ENCODE results near the gene LNX1. TPM values are rescaled to one million over a fixed set of nuclear protein-coding genes. Genes with fewer than 3 reads are reported as not detected.

Gene LNX1
- total and polyA plus RNA-seq, 10 of the 15 experiments (the other 5 are each of a cell fraction or from before 2014, with no cell fraction given), result 0.72 to 1.4 (median 1.0) TPM

GRCh38 chr4:53629296-53629695, 38.0 kb upstream of the LNX1 start:
- Histone ChIP-seq H3K27me3 (replicated peaks in 1 of 2; ENCODE audit: control insufficient read depth in 2 of 2, insufficient read depth in 2 of 2, low read length in 1 of 2) (no peaks in the 10 kb centered on the region), H4K20me1 (ENCODE audit: control insufficient read depth, insufficient read depth) (no peaks in the 10 kb centered on the region), H2AFZ (ENCODE audit: control insufficient read depth, low read depth, low read length) (no peak overlapping the region), H3K27ac (ENCODE audit: control insufficient read depth, insufficient read depth) (no peak overlapping the region), H3K36me3 (ENCODE audit: control insufficient read depth in 2 of 2, insufficient read depth in 2 of 2, low read length in 1 of 2) (no peaks in the 10 kb centered on the region), H3K4me3 (no peak overlapping the region), H3K4me1 (ENCODE audit: control insufficient read depth, insufficient read depth, low read length) (no peaks in the 10 kb centered on the region), H3K9me3 (replicated peaks; ENCODE audit: control insufficient read depth, insufficient read depth, low read length) (no peaks in the 10 kb centered on the region; the same call in 2 of the 3 replicates), H3K9ac (ENCODE audit: control insufficient read depth, insufficient read depth, low read length) (no peak overlapping the region), H3K79me2 (ENCODE audit: control insufficient read depth, insufficient read depth, low read length) (no peaks in the 10 kb centered on the region), H3K4me2 (ENCODE audit: control insufficient read depth, insufficient read depth) (no peak overlapping the region)
- no TSS peak for BruUV-seq (replicated peaks)
- 20% methylated on average over 1 of the region's 1 CpG for WGBS (ENCODE audit: insufficient coverage, insufficient replicate concordance, low lambda C conversion rate, missing lambda C conversion rate)
- ChIA-PET RAD21 (ENCODE audit: unreplicated experiment) (interaction anchor here (1.5 kb wide), 1 partner anchor 11 kb away, joined by 6 read pairs; no protein-coding TSS in a partner anchor), POLR2A (interaction anchor here (0.6 kb wide), 1 partner anchor 47 kb away, joined by 3 read pairs; no protein-coding TSS in a partner anchor), CTCF (interaction anchor here (2.0 kb wide), 1 partner anchor 25 kb away, joined by 6 read pairs; no protein-coding TSS in a partner anchor), SMC1A (ENCODE audit: uncharacterized antibody, unreplicated experiment) (interaction anchor here (1.3 to 1.4 kb wide), 2 partner anchors 22 to 25 kb away, joined by 4 read pairs; no protein-coding TSS in a partner anchor)
- DNase-seq (ENCODE audit: low read depth, low spot score) (no peak), ATAC-seq (no peak), FAIRE-seq (no peak)
- in situ Hi-C loops (cut with MboI) (no loop called here), intact Hi-C loops (cut with micrococcal nuclease; ENCODE audit: unreplicated experiment) (no loop called here)
- TF ChIP-seq SIN3A (IDR thresholded peaks at IDR 0.05; ENCODE audit: low read depth, low read length), result no peak
- TF ChIP-seq TCF3 (IDR thresholded peaks at IDR 0.05; ENCODE audit: borderline replicate concordance, insufficient read depth, low read depth, low read length), result no peak
- TF ChIP-seq ZNF207 (IDR thresholded peaks at IDR 0.05; ENCODE audit: borderline replicate concordance), result no peak
- no peak for TF ChIP-seq HDAC6 (IDR thresholded peaks at IDR 0.05; ENCODE audit: unreplicated experiment)
- TF ChIP-seq STAT1 (conservative IDR thresholded peaks at IDR 0.05), result no peak
- no peak for TF ChIP-seq IKZF1 (conservative IDR thresholded peaks at IDR 0.05)
- no peak for TF ChIP-seq FOXM1 (IDR thresholded peaks at IDR 0.05; ENCODE audit: low read depth, low read length)
- TF ChIP-seq MLLT1 (IDR thresholded peaks at IDR 0.05), result no peak
- TF ChIP-seq E2F8 (IDR thresholded peaks at IDR 0.05; ENCODE audit: low read depth, partially characterized antibody), result no peak
- TF ChIP-seq ZBTB33 (IDR thresholded peaks at IDR 0.05), result no peak
- no peak for TF ChIP-seq PRDM15 (CRISPR knock-in tag; IDR thresholded peaks at IDR 0.05)
- TF ChIP-seq CBX5 (IDR thresholded peaks at IDR 0.05; ENCODE audit: low read depth), result no peak
- no peak for TF ChIP-seq POU2F2 (IDR thresholded peaks at IDR 0.05; ENCODE audit: borderline replicate concordance, low read depth, low read length)
- TF ChIP-seq ZSCAN29 (IDR thresholded peaks at IDR 0.05), result no peak
- TF ChIP-seq RBBP5 (conservative IDR thresholded peaks at IDR 0.05), result no peak

Measured in GM12878 (cell line).